ENCODE measurements around the gene PPARD. TPM values are rescaled to one million over a fixed set of nuclear protein-coding genes. Genes with fewer than 3 reads are reported as not detected.

The PPARD gene
- total RNA-seq, 2 experiments from 2014 or later: 6.1 to 11.9 TPM

- Histone ChIP-seq H3K4me2 (ENCODE audit: low read length) (no peak overlapping the region), H3K79me2 (ENCODE audit: insufficient read depth, low read depth, low read length) (peaks cover 8% of the 10 kb centered on the region; the same call in 1 of the 2 replicates), H3K9me2 (ENCODE audit: insufficient read depth, low read length) (no peaks in the 10 kb centered on the region), H3K36me3 (ENCODE audit: insufficient read depth, low read length) (peaks cover 38% of the 10 kb centered on the region), H3K4me1 (ENCODE audit: insufficient read depth, low read length, poor library complexity, severe bottlenecking) (peaks cover 22% of the 10 kb centered on the region), H3K27ac (ENCODE audit: low read depth, low read length, poor library complexity, severe bottlenecking) (no peak overlapping the region), H4K20me1 (ENCODE audit: insufficient read depth, low read length) (peaks cover 12% of the 10 kb centered on the region), H3K4me3 (ENCODE audit: low read depth, low read length, poor library complexity, severe bottlenecking) (no peak overlapping the region), H3K9me3 (ENCODE audit: low read length) (no peaks in the 10 kb centered on the region), H2AFZ (ENCODE audit: low read length) (no peak overlapping the region)
- POLR2A ChIA-PET: interaction anchor here (1.1 kb wide), 1 partner anchor 23 kb away, joined by 3 read pairs; the partner anchor contains the start of gene FANCE
- TF ChIP-seq CTCF (conservative IDR thresholded peaks at IDR 0.05; ENCODE audit: low read length) (no peak), EZH2phosphoT487 (IDR thresholded peaks at IDR 0.05; ENCODE audit: borderline replicate concordance, low read depth, low read length) (no peak)
- CTCF ChIA-PET (ENCODE audit: unreplicated experiment): no interaction called here
- intact Hi-C loops (cut with micrococcal nuclease; ENCODE audit: unreplicated experiment): no loop called here
- no peak for DNase-seq (ENCODE audit: low spot score)
- no TSS peak for BruUV-seq (replicated peaks)
Observed at GRCh38 chr6:35475573-35475972, 133.2 kb downstream of the PPARD start.

GRCh38 chr6:35476004-35476403, 133.6 kb downstream of the PPARD start:
- no TSS peak for BruUV-seq (replicated peaks)
- POLR2A ChIA-PET: interaction anchor here (0.6 to 1.1 kb wide), 2 partner anchors 24 to 36 kb away, joined by 3 read pairs; partner anchors contain the start of gene FANCE
- H3K9me2 ChIP-seq (ENCODE audit: insufficient read depth, low read length): no peaks in the 10 kb centered on the region
- no peak overlapping the region for H3K27ac ChIP-seq (ENCODE audit: low read depth, low read length, poor library complexity, severe bottlenecking)
- H2AFZ ChIP-seq (ENCODE audit: low read length): no peak overlapping the region
- intact Hi-C loops (cut with micrococcal nuclease; ENCODE audit: unreplicated experiment): no loop called here
- H3K36me3 ChIP-seq (ENCODE audit: insufficient read depth, low read length): peaks cover 34% of the 10 kb centered on the region
- no peak for DNase-seq (ENCODE audit: low spot score)
- no peak for TF ChIP-seq EZH2phosphoT487 (IDR thresholded peaks at IDR 0.05; ENCODE audit: borderline replicate concordance, low read depth, low read length)
- TF ChIP-seq CTCF (conservative IDR thresholded peaks at IDR 0.05; ENCODE audit: low read length): no peak
- no peak overlapping the region for H3K4me3 ChIP-seq (ENCODE audit: low read depth, low read length, poor library complexity, severe bottlenecking)
- CTCF ChIA-PET (ENCODE audit: unreplicated experiment): no interaction called here
- no peaks in the 10 kb centered on the region for H3K9me3 ChIP-seq (ENCODE audit: low read length)
- H3K79me2 ChIP-seq (ENCODE audit: insufficient read depth, low read depth, low read length): peaks cover 3% of the 10 kb centered on the region; the same call in 1 of the 2 replicates
- H3K4me2 ChIP-seq (ENCODE audit: low read length): no peak overlapping the region
- peaks cover 17% of the 10 kb centered on the region for H3K4me1 ChIP-seq (ENCODE audit: insufficient read depth, low read length, poor library complexity, severe bottlenecking)
- H4K20me1 ChIP-seq (ENCODE audit: insufficient read depth, low read length): peaks cover 8% of the 10 kb centered on the region

GRCh38 chr6:35477028-35477427, 134.7 kb downstream of the PPARD start:
- H3K9me2 ChIP-seq (ENCODE audit: insufficient read depth, low read length): no peaks in the 10 kb centered on the region
- H4K20me1 ChIP-seq (ENCODE audit: insufficient read depth, low read length): peaks cover 6% of the 10 kb centered on the region; the same call in 1 of the 2 replicates
- H3K27ac ChIP-seq (ENCODE audit: low read depth, low read length, poor library complexity, severe bottlenecking): no peak overlapping the region
- no peaks in the 10 kb centered on the region; the same call in 1 of the 2 replicates for H3K79me2 ChIP-seq (ENCODE audit: insufficient read depth, low read depth, low read length)
- intact Hi-C loops (cut with micrococcal nuclease; ENCODE audit: unreplicated experiment): no loop called here
- ChIA-PET CTCF (ENCODE audit: unreplicated experiment) (interaction anchor here (0.6 kb wide), 1 partner anchor 76 kb away, joined by 8 read pairs; no protein-coding TSS in a partner anchor), POLR2A (interaction anchor here (0.7 to 1.1 kb wide), 2 partner anchors 21 to 120 kb away, joined by 3 to 4 read pairs; no protein-coding TSS in a partner anchor)
- H3K36me3 ChIP-seq (ENCODE audit: insufficient read depth, low read length): peaks cover 23% of the 10 kb centered on the region
- peaks cover 7% of the 10 kb centered on the region for H3K4me1 ChIP-seq (ENCODE audit: insufficient read depth, low read length, poor library complexity, severe bottlenecking)
- H3K9me3 ChIP-seq (ENCODE audit: low read length): no peaks in the 10 kb centered on the region
- no peak for DNase-seq (ENCODE audit: low spot score)
- no peak overlapping the region for H3K4me3 ChIP-seq (ENCODE audit: low read depth, low read length, poor library complexity, severe bottlenecking)
- H2AFZ ChIP-seq (ENCODE audit: low read length): no peak overlapping the region
- BruUV-seq (replicated peaks): no TSS peak
- TF ChIP-seq EZH2phosphoT487 (IDR thresholded peaks at IDR 0.05; ENCODE audit: borderline replicate concordance, low read depth, low read length) (no peak), CTCF (conservative IDR thresholded peaks at IDR 0.05; ENCODE audit: low read length) (no peak)
- H3K4me2 ChIP-seq (ENCODE audit: low read length): no peak overlapping the region

Data from OCI-LY7 (cell line).